Mesendoderm (in vitro differentiated cells): ENCODE results near the gene BNIP1.

Source experiments
- DNase-seq: peaks from one replicate; pipeline ENCODE4 v3.0.0; 2013
- H2AK5ac ChIP-seq: 2 replicates; pipeline ENCODE4 v1.6.1; 2013; ENCODE audit warnings: low read length, inconsistent platforms
- H2BK120ac ChIP-seq: 2 replicates; pipeline ENCODE4 v1.6.1; 2013; ENCODE audit warnings: low read depth, mild to moderate bottlenecking, low read length, moderate library complexity, mixed read lengths
- H2BK15ac ChIP-seq: replicated peaks from 2 replicates; pipeline ENCODE4 v1.6.1; 2013; ENCODE audit warnings: low read depth, mild to moderate bottlenecking, moderate library complexity
- H2BK5ac ChIP-seq: 2 replicates; pipeline ENCODE4 v1.6.1; 2013; ENCODE audit warnings: low read length, inconsistent platforms
- H3K18ac ChIP-seq: 2 replicates; pipeline ENCODE4 v1.6.1; 2013; ENCODE audit warnings: mild to moderate bottlenecking, low read length, mixed read lengths
- H3K23ac ChIP-seq: one replicate; pipeline ENCODE4 v1.6.1; 2013; ENCODE audit warnings: low read length
- H3K27ac ChIP-seq: 2 replicates; pipeline ENCODE4 v1.5.1; 2013; ENCODE audit warnings: low read depth, mild to moderate bottlenecking, inconsistent platforms, low read length, moderate library complexity
- H3K27me3 ChIP-seq: 2 replicates; pipeline ENCODE4 v1.6.1; 2013; ENCODE audit warnings: low read length, control low read depth, mild to moderate bottlenecking, inconsistent platforms; ENCODE audit not compliant: insufficient read depth, poor library complexity
- H3K36me3 ChIP-seq: 2 replicates; pipeline ENCODE4 v1.6.1; 2013; ENCODE audit warnings: low read length, inconsistent platforms; ENCODE audit not compliant: control insufficient read depth, insufficient read depth
- H3K4ac ChIP-seq: one replicate; pipeline ENCODE4 v1.6.1; 2013; ENCODE audit warnings: low read depth, mild to moderate bottlenecking, low read length, moderate library complexity
- H3K4me1 ChIP-seq: 2 replicates; pipeline ENCODE4 v1.6.1; 2013; ENCODE audit warnings: low read depth, low read length, inconsistent platforms; ENCODE audit not compliant: control insufficient read depth
- H3K4me2 ChIP-seq: 2 replicates; pipeline ENCODE4 v1.6.1; 2013; ENCODE audit warnings: low read length
- H3K4me3 ChIP-seq: 2 replicates; pipeline ENCODE4 v1.5.1; 2013; ENCODE audit warnings: mild to moderate bottlenecking, low read length
- H3K56ac ChIP-seq: one replicate; pipeline ENCODE4 v1.6.1; 2013; ENCODE audit warnings: low read length
- H3K79me1 ChIP-seq: 2 replicates; pipeline ENCODE4 v1.6.1; 2013; ENCODE audit warnings: low read length, inconsistent platforms
- H3K79me2 ChIP-seq: 2 replicates; pipeline ENCODE4 v1.6.1; 2013; ENCODE audit warnings: mild to moderate bottlenecking, low read length; ENCODE audit not compliant: control insufficient read depth, insufficient read depth
- H3K9ac ChIP-seq: 2 replicates; pipeline ENCODE4 v1.6.1; 2013; ENCODE audit warnings: low read length, inconsistent platforms
- H4K5ac ChIP-seq: one replicate; pipeline ENCODE4 v1.6.1; 2013; ENCODE audit warnings: low read length
- H4K8ac ChIP-seq: one replicate; pipeline ENCODE4 v1.6.1; 2013; ENCODE audit warnings: low read depth, mild to moderate bottlenecking, control low read depth, low read length, moderate library complexity
- WGBS: extraction: QIAGEN DNeasy Blood & Tissue Kit; methylation state at CpG from one replicate; pipeline ENCODE4 v1.1.7; 2013; ENCODE audit warnings: low lambda C conversion rate, missing lambda C conversion rate; ENCODE audit not compliant: insufficient coverage; ENCODE audit errors: extremely low coverage; 5-methylcytosine and 5-hydroxymethylcytosine counted together

The BNIP1 gene

DNA sequence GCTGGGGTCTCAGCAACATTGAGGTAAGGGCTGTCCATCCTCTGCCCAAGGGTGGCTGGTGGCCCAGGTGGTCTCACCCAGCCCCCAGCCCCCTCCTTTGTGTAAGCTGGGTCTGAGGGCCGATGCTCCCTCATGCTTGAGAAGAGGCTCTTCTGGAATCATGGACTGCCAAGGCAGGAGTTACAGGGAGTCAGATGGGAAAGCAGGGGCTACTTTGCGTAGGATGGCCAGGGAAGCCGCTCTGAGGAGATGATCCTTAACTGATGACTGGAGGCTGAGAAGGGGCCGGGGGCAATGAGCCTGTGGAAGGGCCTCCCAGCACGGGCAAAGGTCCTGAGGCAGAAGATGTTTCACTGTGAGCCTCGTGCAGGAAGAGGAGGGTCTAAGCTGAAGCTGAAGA, 67.0 kb downstream of the BNIP1 start:
- H2BK5ac ChIP-seq = no peak overlapping the region
- H3K79me1 ChIP-seq = no peaks in the 10 kb centered on the region
- H3K36me3 ChIP-seq = no peaks in the 10 kb centered on the region
- no peak overlapping the region for H3K4me2 ChIP-seq
- no peaks in the 10 kb centered on the region for H3K4me1 ChIP-seq
- DNase-seq = no peak
- no peak overlapping the region for H3K18ac ChIP-seq
- H3K23ac ChIP-seq = no peak overlapping the region
- no peak overlapping the region for H2BK120ac ChIP-seq
- H3K79me2 ChIP-seq = no peaks in the 10 kb centered on the region
- no peak overlapping the region for H3K4ac ChIP-seq
- WGBS = no CpG with 5 or more reads among the region's 6 CpGs
- H2BK15ac ChIP-seq = no peak overlapping the region
- no peak overlapping the region for H4K8ac ChIP-seq
- no peak overlapping the region for H2AK5ac ChIP-seq
- no peak overlapping the region for H4K5ac ChIP-seq
- H3K4me3 ChIP-seq = no peak overlapping the region
- H3K27me3 ChIP-seq = no peaks in the 10 kb centered on the region
- H3K56ac ChIP-seq = no peak overlapping the region
- H3K9ac ChIP-seq = no peak overlapping the region
- no peak overlapping the region for H3K27ac ChIP-seq

DNA sequence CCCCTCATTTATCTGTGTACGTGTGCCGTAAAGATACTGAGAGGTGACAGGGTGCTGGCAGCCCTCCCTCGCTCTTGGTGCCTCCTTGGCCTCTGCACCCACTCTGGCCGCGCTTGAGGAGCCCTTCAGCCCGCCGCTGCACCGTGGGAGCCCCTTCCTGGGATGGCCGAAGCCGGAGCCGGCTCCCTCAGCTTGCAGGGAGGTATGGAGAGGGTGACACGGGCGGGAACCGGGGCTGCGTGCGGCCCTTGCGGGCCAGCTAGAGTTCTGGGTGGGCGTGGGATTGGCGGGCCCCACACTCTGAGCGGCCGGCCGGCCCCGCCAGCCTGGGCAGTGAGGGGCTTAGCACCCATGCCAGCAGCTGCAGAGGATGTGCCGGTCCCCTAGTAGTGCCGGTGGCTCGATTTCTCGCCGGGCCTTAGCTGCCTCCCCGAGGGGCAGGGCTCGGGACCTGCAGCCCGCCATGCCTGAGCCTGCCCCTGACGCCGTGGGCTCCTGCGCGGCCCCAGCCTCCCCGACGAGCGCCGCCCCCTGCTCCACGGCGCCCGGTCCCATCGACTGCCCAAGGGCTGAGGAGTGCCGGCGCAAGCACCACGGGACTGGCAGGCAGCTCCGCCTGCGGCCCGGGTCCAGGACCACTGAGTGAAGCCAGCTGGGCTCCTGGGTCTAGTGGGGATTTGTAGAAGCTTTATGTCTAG, 69.1 kb downstream of the BNIP1 start:
- no CpG with 5 or more reads among the region's 49 CpGs for WGBS
- no peak overlapping the region for H2AK5ac ChIP-seq
- no peak overlapping the region for H3K4me3 ChIP-seq
- H3K27me3 ChIP-seq = no peaks in the 10 kb centered on the region
- no peak overlapping the region for H3K27ac ChIP-seq
- no peak overlapping the region for H3K4me2 ChIP-seq
- no peak overlapping the region for H4K8ac ChIP-seq
- H3K23ac ChIP-seq = no peak overlapping the region
- H3K18ac ChIP-seq = no peak overlapping the region
- H3K36me3 ChIP-seq = no peaks in the 10 kb centered on the region
- no peaks in the 10 kb centered on the region for H3K4me1 ChIP-seq
- no peak for DNase-seq
- H3K79me1 ChIP-seq = no peaks in the 10 kb centered on the region
- no peak overlapping the region for H3K56ac ChIP-seq
- H3K9ac ChIP-seq = no peak overlapping the region
- no peak overlapping the region for H4K5ac ChIP-seq
- H2BK120ac ChIP-seq = no peak overlapping the region
- H2BK5ac ChIP-seq = no peak overlapping the region
- no peak overlapping the region for H3K4ac ChIP-seq
- no peak overlapping the region for H2BK15ac ChIP-seq
- no peaks in the 10 kb centered on the region for H3K79me2 ChIP-seq
